Measurements from ENCODE around the gene ARHGAP44.

DNA sequence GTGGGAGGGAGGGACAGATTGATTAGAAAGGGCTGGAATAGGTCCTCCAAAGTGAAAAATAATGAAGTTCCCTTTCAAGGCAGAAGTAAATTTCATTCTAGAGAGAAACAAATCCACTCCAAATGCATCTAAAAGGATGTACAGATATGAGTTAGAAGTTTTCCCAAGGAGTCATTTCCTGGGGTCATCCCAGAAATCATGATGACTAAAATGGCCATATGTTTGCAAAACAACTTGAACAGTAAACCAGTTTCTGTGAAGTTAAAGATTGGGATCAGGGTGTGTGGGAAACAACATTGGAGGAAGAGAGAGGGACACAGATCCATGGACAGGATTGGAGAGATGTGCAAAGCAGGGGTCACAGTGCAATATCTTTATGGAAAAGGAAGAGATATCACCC is 32.5 kb upstream of the ARHGAP44 start:
- TF ChIP-seq, protein P1, sequence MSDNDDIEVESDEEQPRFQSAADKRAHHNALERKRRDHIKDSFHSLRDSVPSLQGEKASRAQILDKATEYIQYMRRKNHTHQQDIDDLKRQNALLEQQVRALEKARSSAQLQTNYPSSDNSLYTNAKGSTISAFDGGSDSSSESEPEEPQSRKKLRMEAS (IDR thresholded peaks at IDR 0.05), result no peak
- TF ChIP-seq RAD21 (IDR thresholded peaks at IDR 0.05) (no peak), EGR1 (IDR thresholded peaks at IDR 0.05; ENCODE audit: low read depth in 2 of 2) (no peak), HNF4G (IDR thresholded peaks at IDR 0.05) (no peak), JUND (IDR thresholded peaks at IDR 0.05) (no peak), TAF1 (conservative IDR thresholded peaks at IDR 0.05) (no peak), RXRA (IDR thresholded peaks at IDR 0.05) (no peak), HNF4A (conservative IDR thresholded peaks at IDR 0.05) (no peak), FOXA1 (IDR thresholded peaks at IDR 0.05) (no peak), ATF3 (IDR thresholded peaks at IDR 0.05) (no peak)
- TF ChIP-seq, protein P2, sequence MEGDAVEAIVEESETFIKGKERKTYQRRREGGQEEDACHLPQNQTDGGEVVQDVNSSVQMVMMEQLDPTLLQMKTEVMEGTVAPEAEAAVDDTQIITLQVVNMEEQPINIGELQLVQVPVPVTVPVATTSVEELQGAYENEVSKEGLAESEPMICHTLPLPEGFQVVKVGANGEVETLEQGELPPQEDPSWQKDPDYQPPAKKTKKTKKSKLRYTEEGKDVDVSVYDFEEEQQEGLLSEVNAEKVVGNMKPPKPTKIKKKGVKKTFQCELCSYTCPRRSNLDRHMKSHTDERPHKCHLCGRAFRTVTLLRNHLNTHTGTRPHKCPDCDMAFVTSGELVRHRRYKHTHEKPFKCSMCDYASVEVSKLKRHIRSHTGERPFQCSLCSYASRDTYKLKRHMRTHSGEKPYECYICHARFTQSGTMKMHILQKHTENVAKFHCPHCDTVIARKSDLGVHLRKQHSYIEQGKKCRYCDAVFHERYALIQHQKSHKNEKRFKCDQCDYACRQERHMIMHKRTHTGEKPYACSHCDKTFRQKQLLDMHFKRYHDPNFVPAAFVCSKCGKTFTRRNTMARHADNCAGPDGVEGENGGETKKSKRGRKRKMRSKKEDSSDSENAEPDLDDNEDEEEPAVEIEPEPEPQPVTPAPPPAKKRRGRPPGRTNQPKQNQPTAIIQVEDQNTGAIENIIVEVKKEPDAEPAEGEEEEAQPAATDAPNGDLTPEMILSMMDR (IDR thresholded peaks at IDR 0.05; ENCODE audit: low read depth, low read length, missing input control), result no peak
- TF ChIP-seq, protein P3, sequence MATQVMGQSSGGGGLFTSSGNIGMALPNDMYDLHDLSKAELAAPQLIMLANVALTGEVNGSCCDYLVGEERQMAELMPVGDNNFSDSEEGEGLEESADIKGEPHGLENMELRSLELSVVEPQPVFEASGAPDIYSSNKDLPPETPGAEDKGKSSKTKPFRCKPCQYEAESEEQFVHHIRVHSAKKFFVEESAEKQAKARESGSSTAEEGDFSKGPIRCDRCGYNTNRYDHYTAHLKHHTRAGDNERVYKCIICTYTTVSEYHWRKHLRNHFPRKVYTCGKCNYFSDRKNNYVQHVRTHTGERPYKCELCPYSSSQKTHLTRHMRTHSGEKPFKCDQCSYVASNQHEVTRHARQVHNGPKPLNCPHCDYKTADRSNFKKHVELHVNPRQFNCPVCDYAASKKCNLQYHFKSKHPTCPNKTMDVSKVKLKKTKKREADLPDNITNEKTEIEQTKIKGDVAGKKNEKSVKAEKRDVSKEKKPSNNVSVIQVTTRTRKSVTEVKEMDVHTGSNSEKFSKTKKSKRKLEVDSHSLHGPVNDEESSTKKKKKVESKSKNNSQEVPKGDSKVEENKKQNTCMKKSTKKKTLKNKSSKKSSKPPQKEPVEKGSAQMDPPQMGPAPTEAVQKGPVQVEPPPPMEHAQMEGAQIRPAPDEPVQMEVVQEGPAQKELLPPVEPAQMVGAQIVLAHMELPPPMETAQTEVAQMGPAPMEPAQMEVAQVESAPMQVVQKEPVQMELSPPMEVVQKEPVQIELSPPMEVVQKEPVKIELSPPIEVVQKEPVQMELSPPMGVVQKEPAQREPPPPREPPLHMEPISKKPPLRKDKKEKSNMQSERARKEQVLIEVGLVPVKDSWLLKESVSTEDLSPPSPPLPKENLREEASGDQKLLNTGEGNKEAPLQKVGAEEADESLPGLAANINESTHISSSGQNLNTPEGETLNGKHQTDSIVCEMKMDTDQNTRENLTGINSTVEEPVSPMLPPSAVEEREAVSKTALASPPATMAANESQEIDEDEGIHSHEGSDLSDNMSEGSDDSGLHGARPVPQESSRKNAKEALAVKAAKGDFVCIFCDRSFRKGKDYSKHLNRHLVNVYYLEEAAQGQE (IDR thresholded peaks at IDR 0.05), result no peak
